Activated CD4-positive, alpha-beta T cell treated with anti-CD3 and anti-CD28 coated beads, Interleukin-2, amount 50 U/mL, for 16 hours (primary cell): ENCODE measurements around the gene CCDC178.

Source experiments
- DNase-seq: peaks from one replicate; pipeline ENCODE4 v3.0.0-alpha.2; 2020

The CCDC178 gene

GRCh38 chr18:33115917-33116316, 324.6 kb downstream of the CCDC178 start:
- no peak for DNase-seq

- no peak for DNase-seq
Measured at GRCh38 chr18:33115476-33115875, 325.0 kb downstream of the CCDC178 start.

- DNase-seq = no peak
Measured at GRCh38 chr18:33114749-33115148, 325.8 kb downstream of the CCDC178 start.

- DNase-seq = no peak
Measured at GRCh38 chr18:33113416-33113815, 327.1 kb downstream of the CCDC178 start.

- DNase-seq = no peak
Measured at GRCh38 chr18:33107511-33107910, 333.0 kb downstream of the CCDC178 start.

- DNase-seq = no peak
Measured at GRCh38 chr18:33101316-33101715, 339.2 kb downstream of the CCDC178 start.

GRCh38 chr18:33099626-33100025, 340.9 kb downstream of the CCDC178 start:
- DNase-seq = no peak

GRCh38 chr18:33097126-33097525, 343.4 kb downstream of the CCDC178 start:
- no peak for DNase-seq

GRCh38 chr18:33090461-33090860, 350.1 kb downstream of the CCDC178 start:
- DNase-seq = no peak

- no peak for DNase-seq
Measured at GRCh38 chr18:33076601-33077000, 363.9 kb downstream of the CCDC178 start.

- no peak for DNase-seq
Measured at GRCh38 chr18:33074125-33074524, 366.4 kb downstream of the CCDC178 start.

GRCh38 chr18:33062834-33063364, 377.6 kb downstream of the CCDC178 start:
- DNase-seq = no peak

- DNase-seq = no peak
Measured at GRCh38 chr18:33052886-33053285, 387.6 kb downstream of the CCDC178 start.

GRCh38 chr18:33051407-33051806, 389.1 kb downstream of the CCDC178 start:
- DNase-seq = no peak

- DNase-seq = no peak
Measured at GRCh38 chr18:33040213-33040612, 400.3 kb downstream of the CCDC178 start.

- no peak for DNase-seq
Measured at GRCh38 chr18:33034945-33035344, 405.6 kb downstream of the CCDC178 start.

- DNase-seq = no peak
Measured at GRCh38 chr18:33034212-33034611, 406.3 kb downstream of the CCDC178 start.

- no peak for DNase-seq
Measured at GRCh38 chr18:33022370-33022769, 418.2 kb downstream of the CCDC178 start.

- DNase-seq = no peak
Measured at GRCh38 chr18:33020877-33021276, 419.6 kb downstream of the CCDC178 start.

- DNase-seq = no peak
Measured at GRCh38 chr18:33014060-33014796, 426.3 kb downstream of the CCDC178 start.

GRCh38 chr18:33010149-33010548, 430.4 kb downstream of the CCDC178 start:
- no peak for DNase-seq

GRCh38 chr18:32998921-32999320, 441.6 kb downstream of the CCDC178 start:
- DNase-seq = no peak

- no peak for DNase-seq
Measured at GRCh38 chr18:32998285-32998684, 442.2 kb downstream of the CCDC178 start.

- no peak for DNase-seq
Measured at GRCh38 chr18:32983721-32984120, 456.8 kb downstream of the CCDC178 start.

GRCh38 chr18:32980896-32981295, 459.6 kb downstream of the CCDC178 start:
- DNase-seq = no peak
